Activated CD4-positive, alpha-beta T cell treated with anti-CD3 and anti-CD28 coated beads, Interleukin-2, Interleukin-6, amounts not matched to agents 100 ng/mL and 50 ng/mL, durations not matched to agents 16 hours and 8 hours (primary cell): ENCODE data around the gene LRP1-AS.
A peak's percentile ranks its signal among the peaks of the same experiment; 100 is the strongest.

ENCODE experiments used
- DNase-seq: peaks from one replicate; pipeline ENCODE4 v3.0.0-alpha.2; 2020

The LRP1-AS gene

GRCh38 chr12:57146961-57147944 is at the start of gene LRP1-AS:
LRP1-AS (minus strand) TSS chr12:57147619.
- no peak for DNase-seq

DNA sequence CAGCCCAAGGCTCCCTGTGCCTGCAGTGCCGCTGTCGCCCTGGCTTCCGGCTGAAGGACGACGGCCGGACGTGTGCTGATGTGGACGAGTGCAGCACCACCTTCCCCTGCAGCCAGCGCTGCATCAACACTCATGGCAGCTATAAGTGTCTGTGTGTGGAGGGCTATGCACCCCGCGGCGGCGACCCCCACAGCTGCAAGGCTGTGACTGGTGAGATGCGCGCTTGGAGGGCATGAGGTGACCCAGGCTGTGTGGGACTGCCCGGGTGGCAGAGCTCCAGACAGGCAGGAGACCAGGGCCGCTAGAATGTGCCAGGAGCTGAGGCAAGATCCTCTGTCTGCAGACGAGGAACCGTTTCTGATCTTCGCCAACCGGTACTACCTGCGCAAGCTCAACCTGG is 49.5 kb upstream of the LRP1-AS start:
- DNase-seq, result no peak

DNA sequence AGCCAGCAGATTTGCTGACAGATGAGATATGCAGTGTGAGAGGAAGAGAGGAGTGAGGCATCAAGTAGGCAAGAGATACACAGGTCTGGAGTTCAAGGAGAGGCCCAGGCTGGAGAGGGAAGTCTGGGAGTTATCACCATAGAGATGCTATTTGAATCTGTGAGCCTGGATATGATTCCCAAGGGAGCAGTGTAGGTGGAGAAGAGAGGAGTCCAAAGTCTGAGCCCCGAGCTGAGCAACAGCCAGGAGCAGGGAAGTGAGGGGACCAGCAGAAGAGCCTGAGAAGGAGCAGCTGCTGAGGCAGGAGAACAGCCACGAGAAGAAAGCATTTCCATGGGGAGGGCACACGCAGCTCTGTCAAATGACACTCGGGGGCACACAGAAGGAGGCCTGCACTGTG is 49.0 kb upstream of the LRP1-AS start:
- DNase-seq, result no peak

- no peak for DNase-seq
Observed at GRCh38 chr12:57195611-57196371, 48.4 kb upstream of the LRP1-AS start.

DNA sequence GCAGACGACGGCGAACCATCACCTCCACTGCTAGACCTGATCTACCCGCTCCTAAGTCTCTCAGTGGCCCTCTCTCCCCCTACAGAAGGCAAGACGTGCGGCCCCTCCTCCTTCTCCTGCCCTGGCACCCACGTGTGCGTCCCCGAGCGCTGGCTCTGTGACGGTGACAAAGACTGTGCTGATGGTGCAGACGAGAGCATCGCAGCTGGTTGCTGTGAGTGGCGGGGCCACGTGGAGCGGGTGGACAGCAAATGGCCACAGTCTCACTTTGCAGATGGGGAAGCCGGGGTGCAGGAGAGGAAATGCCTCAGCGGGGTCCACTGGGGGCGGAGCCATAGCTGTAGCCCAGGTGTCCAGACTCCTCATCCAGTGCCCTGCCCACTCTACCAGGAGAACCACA is 47.8 kb upstream of the LRP1-AS start:
- no peak for DNase-seq

- DNase-seq, result no peak
Observed at GRCh38 chr12:57194253-57194652, 46.8 kb upstream of the LRP1-AS start.

DNA sequence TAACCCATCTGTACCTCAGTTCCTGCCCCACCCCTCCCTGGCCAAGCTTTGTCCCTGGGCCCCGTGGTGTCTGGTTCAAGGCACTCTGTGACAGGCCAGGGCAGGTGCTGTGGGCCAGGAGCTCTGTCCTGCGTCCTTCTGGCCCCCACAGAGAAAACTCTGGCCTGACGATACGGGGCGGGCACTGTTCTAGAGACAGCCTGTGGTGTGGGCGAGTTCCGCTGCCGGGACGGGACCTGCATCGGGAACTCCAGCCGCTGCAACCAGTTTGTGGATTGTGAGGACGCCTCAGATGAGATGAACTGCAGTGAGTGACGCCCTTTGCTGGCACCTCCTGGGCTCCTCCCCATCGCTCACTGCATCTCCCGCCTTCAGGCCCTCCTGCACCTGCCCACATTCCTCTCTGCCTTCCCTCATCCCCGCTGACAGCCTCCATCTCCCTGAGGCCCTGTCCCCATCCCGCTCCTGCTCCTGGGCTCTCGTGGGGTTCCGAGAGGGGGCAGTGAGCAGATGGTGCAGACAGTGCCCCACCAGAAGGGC is 46.4 kb upstream of the LRP1-AS start:
- no peak for DNase-seq

- DNase-seq, result no peak
Observed at GRCh38 chr12:57192920-57193319, 45.5 kb upstream of the LRP1-AS start.

DNA sequence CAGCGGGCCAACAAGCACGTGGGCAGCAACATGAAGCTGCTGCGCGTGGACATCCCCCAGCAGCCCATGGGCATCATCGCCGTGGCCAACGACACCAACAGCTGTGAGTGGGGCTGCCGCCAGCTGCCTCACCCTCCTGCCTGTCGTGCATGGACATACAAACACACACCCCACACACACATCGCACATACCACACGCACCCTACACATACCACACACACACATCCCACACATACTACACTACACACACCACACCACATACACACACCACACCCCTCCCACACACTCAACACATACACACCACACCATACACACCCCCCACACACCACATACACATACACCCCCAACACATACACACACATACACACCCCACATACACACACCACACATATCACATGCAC is 44.0 kb upstream of the LRP1-AS start:
- no peak for DNase-seq

DNA sequence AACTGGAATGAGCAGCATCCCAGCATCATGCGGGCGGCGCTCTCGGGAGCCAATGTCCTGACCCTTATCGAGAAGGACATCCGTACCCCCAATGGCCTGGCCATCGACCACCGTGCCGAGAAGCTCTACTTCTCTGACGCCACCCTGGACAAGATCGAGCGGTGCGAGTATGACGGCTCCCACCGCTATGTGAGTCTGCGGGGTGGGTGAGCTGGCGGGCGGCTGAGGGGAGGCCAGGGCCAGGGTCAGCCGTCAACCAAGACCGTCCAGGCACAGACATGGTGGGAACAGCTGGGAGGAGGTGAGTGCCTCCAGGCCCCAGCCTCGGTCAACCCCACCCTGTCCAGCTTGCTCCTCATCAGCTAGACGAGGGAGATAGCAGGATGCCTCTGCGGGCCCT is 43.4 kb upstream of the LRP1-AS start:
- no peak for DNase-seq

GRCh38 chr12:57190037-57190436 is 42.6 kb upstream of the LRP1-AS start:
- DNase-seq, result no peak

GRCh38 chr12:57188090-57188425 is 40.6 kb upstream of the LRP1-AS start:
- DNase-seq, result no peak

DNA sequence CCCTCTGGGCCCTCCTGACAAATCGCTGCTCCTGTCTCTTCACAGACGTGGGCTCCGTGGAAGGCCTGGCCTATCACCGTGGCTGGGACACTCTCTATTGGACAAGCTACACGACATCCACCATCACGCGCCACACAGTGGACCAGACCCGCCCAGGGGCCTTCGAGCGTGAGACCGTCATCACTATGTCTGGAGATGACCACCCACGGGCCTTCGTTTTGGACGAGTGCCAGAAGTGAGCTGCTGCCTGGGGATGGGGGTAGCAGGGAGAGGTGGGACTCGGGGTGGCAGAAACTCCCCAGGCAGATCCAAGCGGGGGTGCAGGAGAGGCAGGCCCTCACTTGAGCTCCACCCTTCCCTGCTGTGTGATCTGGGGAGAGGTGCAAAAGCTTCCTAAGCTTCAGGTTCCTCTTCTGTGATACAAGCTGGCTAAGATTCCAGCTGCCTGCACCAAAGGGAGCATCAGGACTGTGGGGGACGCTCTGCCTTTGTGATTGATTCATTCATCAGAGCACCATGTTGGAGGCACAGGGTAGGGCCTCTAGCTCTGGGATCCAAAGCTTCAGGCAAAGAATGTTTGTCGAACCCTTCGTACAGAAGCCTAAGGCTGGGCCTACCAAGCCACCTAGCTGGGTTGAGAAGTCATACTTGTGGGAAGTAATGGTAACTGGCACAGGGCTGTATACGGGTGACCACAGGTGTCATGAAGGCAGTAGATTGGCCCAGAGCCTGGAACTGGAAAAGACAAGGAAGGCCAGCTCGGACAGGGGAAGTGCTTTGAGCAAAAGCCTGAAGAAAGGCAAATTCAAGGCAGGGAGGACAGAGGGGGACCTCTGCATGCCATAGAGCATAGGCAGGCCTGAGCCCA is 40.0 kb upstream of the LRP1-AS start:
- no peak for DNase-seq

GRCh38 chr12:57185906-57186508 is 38.6 kb upstream of the LRP1-AS start:
- no peak for DNase-seq

DNA sequence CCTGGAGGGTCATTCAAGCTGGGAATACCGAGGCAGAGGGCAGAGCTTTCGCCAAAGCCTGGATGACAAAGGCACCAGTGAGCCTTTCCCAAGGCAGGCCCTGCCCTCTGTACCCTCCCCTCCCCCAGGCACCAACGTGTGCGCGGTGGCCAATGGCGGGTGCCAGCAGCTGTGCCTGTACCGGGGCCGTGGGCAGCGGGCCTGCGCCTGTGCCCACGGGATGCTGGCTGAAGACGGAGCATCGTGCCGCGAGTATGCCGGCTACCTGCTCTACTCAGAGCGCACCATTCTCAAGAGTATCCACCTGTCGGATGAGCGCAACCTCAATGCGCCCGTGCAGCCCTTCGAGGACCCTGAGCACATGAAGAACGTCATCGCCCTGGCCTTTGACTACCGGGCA is 38.0 kb upstream of the LRP1-AS start:
- no peak for DNase-seq

GRCh38 chr12:57183939-57184725 is 36.7 kb upstream of the LRP1-AS start:
- no peak for DNase-seq

DNA sequence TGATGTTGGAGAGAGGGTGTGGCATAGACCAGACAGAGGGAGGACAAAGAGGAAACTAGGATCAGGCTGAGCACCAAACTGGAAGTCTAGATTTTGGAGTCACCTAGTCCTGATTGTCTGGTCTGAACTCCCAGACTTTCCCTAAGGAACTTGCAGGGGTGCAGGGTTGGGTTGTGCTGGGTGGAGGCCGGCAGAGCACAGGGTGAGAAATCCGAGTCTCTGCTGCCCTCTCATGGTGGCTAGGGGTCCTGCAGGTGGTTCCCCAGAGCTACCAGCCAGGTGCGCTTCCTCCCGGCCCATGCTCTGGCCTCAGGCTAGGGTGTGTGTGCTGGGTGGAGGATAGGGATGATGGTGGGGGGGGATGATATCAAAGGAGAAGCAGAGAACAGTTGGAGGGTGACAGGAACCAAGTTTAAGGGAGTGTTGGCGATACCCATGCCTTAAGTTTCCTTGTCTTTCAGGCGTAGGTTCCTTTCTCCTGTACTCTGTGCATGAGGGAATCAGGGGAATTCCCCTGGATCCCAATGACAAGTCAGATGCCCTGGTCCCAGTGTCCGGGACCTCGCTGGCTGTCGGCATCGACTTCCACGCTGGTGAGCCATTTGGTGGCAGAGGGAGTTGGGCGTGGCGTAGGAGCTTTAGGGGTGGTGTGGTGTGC is 35.6 kb upstream of the LRP1-AS start:
- DNase-seq, result peak; percentile 84

- no peak for DNase-seq
Observed at GRCh38 chr12:57181561-57182155, 34.2 kb upstream of the LRP1-AS start.

DNA sequence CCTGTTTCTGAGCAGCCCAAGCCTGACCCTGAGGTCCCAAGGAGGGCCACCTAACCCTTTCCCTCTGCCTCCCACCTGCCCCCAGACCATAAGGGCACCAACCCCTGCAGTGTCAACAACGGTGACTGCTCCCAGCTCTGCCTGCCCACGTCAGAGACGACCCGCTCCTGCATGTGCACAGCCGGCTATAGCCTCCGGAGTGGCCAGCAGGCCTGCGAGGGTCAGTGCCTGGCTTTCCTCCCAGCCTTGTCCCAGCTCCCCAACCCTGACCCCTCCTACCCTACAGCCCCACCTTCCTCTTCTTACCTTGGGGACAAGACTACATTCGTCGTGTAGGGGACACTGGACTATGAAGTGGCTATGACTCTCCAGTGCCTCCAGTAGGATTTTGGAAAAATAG is 33.7 kb upstream of the LRP1-AS start:
- no peak for DNase-seq

DNA sequence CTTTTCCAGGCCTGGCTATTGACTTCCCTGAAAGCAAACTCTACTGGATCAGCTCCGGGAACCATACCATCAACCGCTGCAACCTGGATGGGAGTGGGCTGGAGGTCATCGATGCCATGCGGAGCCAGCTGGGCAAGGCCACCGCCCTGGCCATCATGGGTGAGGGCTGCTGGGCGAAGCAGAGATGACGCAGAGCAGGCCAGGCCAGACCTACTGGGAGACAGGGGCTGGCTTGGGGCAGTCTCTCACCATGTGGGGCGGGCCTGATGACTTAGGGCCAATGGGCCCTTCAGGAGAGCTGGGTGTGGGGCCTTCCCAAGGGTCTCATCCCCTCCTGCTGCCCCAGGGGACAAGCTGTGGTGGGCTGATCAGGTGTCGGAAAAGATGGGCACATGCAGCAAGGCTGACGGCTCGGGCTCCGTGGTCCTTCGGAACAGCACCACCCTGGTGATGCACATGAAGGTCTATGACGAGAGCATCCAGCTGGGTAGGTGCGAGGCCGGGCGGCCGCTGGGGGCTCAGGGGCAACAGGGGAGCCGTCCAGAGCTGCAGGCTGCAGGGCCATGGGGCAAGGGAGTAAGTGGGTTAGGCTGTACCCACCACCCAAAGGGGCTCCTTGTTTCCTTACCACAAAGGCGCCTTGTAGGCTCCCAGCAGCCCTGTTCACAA is 33.0 kb upstream of the LRP1-AS start:
- no peak for DNase-seq
